HepG2 (cell line): ENCODE data around the gene FBXL7. TPM values are rescaled to one million over a fixed set of nuclear protein-coding genes. Genes with fewer than 3 reads are reported as not detected.

Experiments used
- ATAC-seq: fragments of 200-7000 bp; cut with Tn5 transposase; 3 replicates; pipeline ENCODE4 v1.9.1; 2020; ENCODE audit warnings: mild to moderate bottlenecking, moderate library complexity
- BruUV-seq: library from RNA; stranded (reverse); fragments of 400-500 nt; replicated peaks from 2 replicates; lab custom pipeline; 2021; lab: Mats Ljungman, UMichigan
- CTCF ChIA-PET: fragments of 300-600 bp; formaldehyde crosslinking; extraction: SDS; loops from one replicate; lab custom pipeline; 2021; ENCODE audit warnings: low total read pairs, inconsistent platforms, low intra/inter-chr PET ratio; lab: Yijun Ruan, JAX
- POLR2A ChIA-PET: fragments of 350-600 bp; sonication (Branson Sonifier 250); formaldehyde crosslinking; loops from one replicate; lab custom pipeline; 2020; ENCODE audit warnings: antibody characterized with exemption, inconsistent platforms; lab: Yijun Ruan, JAX
- DNase-seq: peaks from one replicate; pipeline ENCODE4 v3.0.0-alpha.2; 2015; ENCODE audit warnings: low spot score
- FAIRE-seq: peaks from 3 replicates; lab custom pipeline; 2011; peaks lifted over from hg19 to GRCh38; lab: Jason Lieb, UNC
- H2AFZ ChIP-seq: one replicate; pipeline ENCODE4 v1.6.1; 2011; ENCODE audit warnings: low read length, inconsistent platforms
- H3K27ac ChIP-seq: fragments of 300-600 bp; 3 replicates; pipeline ENCODE4 v1.8.0; 2011; ENCODE audit warnings: mixed run types, mild to moderate bottlenecking, mixed read lengths, low read length, inconsistent platforms; ENCODE audit not compliant: insufficient read depth; ENCODE audit errors: extremely low read length
- H3K27me3 ChIP-seq, 2 experiments: fragments of 200-600 bp in 1 of 2; 2 replicates in 1 of 2; 3 replicates in 1 of 2; pipeline versions ENCODE4 v1.6.0 to v1.8.0; 2011; ENCODE audit warnings: low read length in 2 of 2, mild to moderate bottlenecking in 2 of 2, moderate library complexity in 2 of 2, inconsistent platforms in 1 of 2; ENCODE audit not compliant: insufficient read depth in 2 of 2, control insufficient read depth in 1 of 2
- H3K36me3 ChIP-seq, 2 experiments: fragments of 200-600 bp in 1 of 2; replicated peaks in 1 of 2; 2 replicates in 1 of 2; 3 replicates in 1 of 2; pipeline versions ENCODE4 v1.5.1 to v1.8.0; 2011; ENCODE audit warnings: low read length in 2 of 2, inconsistent platforms in 1 of 2; ENCODE audit not compliant: insufficient read depth in 2 of 2, control insufficient read depth in 1 of 2
- H3K4me1 ChIP-seq: 2 replicates; pipeline ENCODE4 v1.5.1; 2012; ENCODE audit warnings: low read length, inconsistent platforms; ENCODE audit not compliant: insufficient read depth
- H3K4me2 ChIP-seq: 2 replicates; pipeline ENCODE4 v1.6.0; 2011; ENCODE audit warnings: low read depth, low read length, inconsistent platforms
- H3K4me3 ChIP-seq, 3 experiments: fragments of 200-600 bp in 1 of 3; sonication (generic), shearing (Covaris generic) in 1 of 3; replicated peaks in 1 of 3; 2 replicates each; pipeline ENCODE4 v1.5.1; 2011 to 2016; ENCODE audit warnings: low read length in 3 of 3, inconsistent platforms in 2 of 3, low read depth in 2 of 3, mild to moderate bottlenecking in 2 of 3, control low read depth in 1 of 3, mixed read lengths in 1 of 3; ENCODE audit not compliant: insufficient read depth in 1 of 3
- H3K79me2 ChIP-seq: one replicate; pipeline ENCODE4 v1.6.1; 2011; ENCODE audit warnings: low read length, inconsistent platforms; ENCODE audit not compliant: insufficient read depth
- H3K9ac ChIP-seq: 2 replicates; pipeline ENCODE4 v1.6.0; 2011; ENCODE audit warnings: mild to moderate bottlenecking, low read depth, low read length, inconsistent platforms; ENCODE audit not compliant: insufficient read depth
- H3K9me3 ChIP-seq: 2 replicates; pipeline ENCODE4 v1.5.1; 2012; ENCODE audit warnings: mild to moderate bottlenecking, low read length
- H4K20me1 ChIP-seq: 2 replicates; pipeline ENCODE4 v1.6.0; 2011; ENCODE audit warnings: inconsistent platforms, mild to moderate bottlenecking, low read length, moderate library complexity; ENCODE audit not compliant: insufficient read depth
- BHLHE40 ChIP-seq: IDR thresholded peaks from 2 replicates; pipeline ENCODE4 v1.6.1; 2011; ENCODE audit warnings: low read length, improper control_type of control experiment
- BRD4 ChIP-seq: sonication (generic); formaldehyde crosslinking; IDR thresholded peaks from 2 replicates; pipeline ENCODE4 v1.4.0; 2020; ENCODE audit warnings: missing genetic modification reagents
- CBX5 ChIP-seq: sonication (generic); formaldehyde crosslinking; IDR thresholded peaks from 2 replicates; pipeline ENCODE4 v1.4.0; 2020; ENCODE audit warnings: missing genetic modification reagents, borderline replicate concordance
- DNMT3B ChIP-seq: conservative IDR thresholded peaks from 2 replicates; pipeline ENCODE4 v1.6.1; 2016; ENCODE audit warnings: missing biosample characterization, control low read depth
- ETV6 ChIP-seq: sonication (generic); formaldehyde crosslinking; conservative IDR thresholded peaks from 2 replicates; pipeline ENCODE4 v1.4.0; 2020; ENCODE audit warnings: missing genetic modification reagents
- HIVEP1 ChIP-seq: sonication (generic); formaldehyde crosslinking; IDR thresholded peaks from 2 replicates; pipeline ENCODE4 v1.4.0; 2020; ENCODE audit warnings: mild to moderate bottlenecking, missing genetic modification reagents
- HOXA7 ChIP-seq: sonication (generic); formaldehyde crosslinking; IDR thresholded peaks from 2 replicates; pipeline ENCODE4 v1.8.1; 2022; ENCODE audit warnings: mild to moderate bottlenecking, missing genetic modification reagents, moderate library complexity
- IRF1 ChIP-seq: sonication (generic); formaldehyde crosslinking; IDR thresholded peaks from 2 replicates; pipeline ENCODE4 v1.4.0; 2020; ENCODE audit warnings: low read depth, mild to moderate bottlenecking, missing genetic modification reagents
- MLXIP ChIP-seq: sonication (generic); formaldehyde crosslinking; IDR thresholded peaks from 2 replicates; pipeline ENCODE4 v1.9.0; 2021; ENCODE audit warnings: missing genetic modification reagents, borderline replicate concordance
- POLR2G ChIP-seq: fragments of 200-400 bp; formaldehyde crosslinking; IDR thresholded peaks from 2 replicates; pipeline ENCODE4 v1.6.1; 2018; ENCODE audit warnings: mild to moderate bottlenecking, low read depth, low read length, moderate library complexity
- SMC3 ChIP-seq: IDR thresholded peaks from 2 replicates; pipeline ENCODE4 v1.6.1; 2011; ENCODE audit warnings: low read length, improper control_type of control experiment
- TMF1 ChIP-seq: sonication (generic); formaldehyde crosslinking; IDR thresholded peaks from 2 replicates; pipeline ENCODE4 v1.8.1; 2022; ENCODE audit warnings: low read depth, missing genetic modification reagents
- TRIM22 ChIP-seq: fragments of 450-650 bp; IDR thresholded peaks from 2 replicates; pipeline ENCODE4 v1.6.1; 2017
- ZNF292 ChIP-seq: sonication (generic); formaldehyde crosslinking; IDR thresholded peaks from 2 replicates; pipeline ENCODE4 v1.8.1; 2022; ENCODE audit warnings: mild to moderate bottlenecking, low read depth, missing genetic modification reagents, borderline replicate concordance
- WGBS: methylation state at CpG from one replicate; pipeline ENCODE4 v1.1.6; 2017; ENCODE audit warnings: low lambda C conversion rate; 5-methylcytosine and 5-hydroxymethylcytosine counted together
- in situ Hi-C: cut with HindIII; loops from 2 replicates; pipeline ENCODE4 v1.10.0; 2017; ENCODE audit warnings: low pct_unique_long_range_greater_than_20kb; ENCODE audit not compliant: extremely low pct_ligation_motif_present
- intact Hi-C: fragments of 100-400 bp; cut with micrococcal nuclease; formaldehyde crosslinking; loops from one replicate; pipeline ENCODE4 v1.10.0; 2022; ENCODE audit not compliant: unreplicated experiment
- polyA plus RNA-seq, 8 experiments: library from polyadenylated mRNA; depleted of rRNA in 3 of 8; stranded (reverse) in 7 of 8; unstranded in 1 of 8; fragments of >200 nt; fragmentation: Illumina TruSeq in 4 of 8; extraction: Trizol in 4 of 8; gene quantifications; 2 replicates each; pipeline versions ENCODE4 v1.2.1 to v1.2.3, GENCODE V29; 2011 to 2016; ENCODE audit warnings: low read depth in 4 of 8, missing spikeins in 1 of 8, mixed read lengths in 1 of 8; ENCODE audit not compliant: insufficient read depth in 1 of 8
- total RNA-seq, 5 experiments: library from RNA; depleted of rRNA; stranded (reverse); fragments of >200 nt; fragmentation: Illumina TruSeq; extraction: Trizol; gene quantifications; 2 replicates each; pipeline ENCODE4 v1.2.3, GENCODE V29; 2016; ENCODE audit warnings: low read depth in 1 of 5

Gene FBXL7
- total and polyA plus RNA-seq, 2 of the 13 experiments (the other 11 are each of a cell fraction or from before 2014, with no cell fraction given), result 0.07 TPM; not detected in 1

- Histone ChIP-seq H3K9me3 (no peaks in the 10 kb centered on the region), H2AFZ (no peak overlapping the region), H3K36me3 (no peaks in the 10 kb centered on the region), H3K4me1 (no peaks in the 10 kb centered on the region), H3K9ac (no peak overlapping the region), H3K4me2 (no peak overlapping the region), H4K20me1 (no peaks in the 10 kb centered on the region), H3K27ac (no peak overlapping the region), H3K27me3 (no peaks in the 10 kb centered on the region), H3K4me3 (no peak overlapping the region), H3K79me2 (no peaks in the 10 kb centered on the region)
- BruUV-seq, result no TSS peak
- WGBS, result 33% methylated on average over 1 of the region's 1 CpG
- no peak for ATAC-seq
- FAIRE-seq, result no peak
- TF ChIP-seq ETV6 (CRISPR knock-in tag) (no peak), BHLHE40 (no peak), IRF1 (CRISPR knock-in tag) (no peak), POLR2G (no peak), ZNF292 (CRISPR knock-in tag) (no peak), HOXA7 (CRISPR knock-in tag) (no peak), TMF1 (CRISPR knock-in tag) (no peak), BRD4 (CRISPR knock-in tag) (no peak), MLXIP (CRISPR knock-in tag) (no peak), SMC3 (no peak), DNMT3B (CRISPR knock-in tag) (no peak), TRIM22 (no peak), CBX5 (CRISPR knock-in tag) (no peak), HIVEP1 (no peak)
- POLR2A ChIA-PET, result no interaction called here
- CTCF ChIA-PET, result no interaction called here
- in situ Hi-C loops, result no loop called here
- intact Hi-C loops, result no loop called here
- no peak for DNase-seq
Measured at GRCh38 chr5:15596936-15597335, 97.0 kb downstream of the FBXL7 start.
